Measurements from ENCODE around the gene S1PR2.
"Not testable (repeated sequence)": the region's sequence is repeated elsewhere in the genome, so short reads cannot be mapped to it uniquely, and the experiment has no call there.

The S1PR2 gene

DNA sequence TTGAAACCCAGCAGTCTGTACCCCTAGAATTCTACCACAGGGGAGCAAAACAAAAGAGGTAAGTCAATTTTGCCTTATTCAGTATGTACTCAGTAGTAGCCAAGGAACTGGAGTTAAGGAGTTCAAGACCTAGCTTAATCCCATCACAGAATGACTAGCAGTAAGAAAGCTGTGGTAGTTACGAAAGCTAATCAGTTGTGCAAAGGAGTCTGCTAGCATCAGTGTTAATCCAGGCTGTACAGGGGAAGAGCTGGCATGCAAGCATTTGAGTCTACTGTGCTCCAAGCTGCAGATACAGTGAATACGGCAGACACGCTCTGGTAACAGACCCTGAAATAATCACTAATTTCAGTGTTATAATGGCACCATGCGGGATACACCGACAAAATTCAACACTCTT, 41.1 kb downstream of the S1PR2 start:
- no peak for DNase-seq (ENCODE audit: low spot score)

GRCh38 chr19:10189616-10190015, 41.5 kb downstream of the S1PR2 start:
- no peak for DNase-seq (ENCODE audit: low spot score)

DNA sequence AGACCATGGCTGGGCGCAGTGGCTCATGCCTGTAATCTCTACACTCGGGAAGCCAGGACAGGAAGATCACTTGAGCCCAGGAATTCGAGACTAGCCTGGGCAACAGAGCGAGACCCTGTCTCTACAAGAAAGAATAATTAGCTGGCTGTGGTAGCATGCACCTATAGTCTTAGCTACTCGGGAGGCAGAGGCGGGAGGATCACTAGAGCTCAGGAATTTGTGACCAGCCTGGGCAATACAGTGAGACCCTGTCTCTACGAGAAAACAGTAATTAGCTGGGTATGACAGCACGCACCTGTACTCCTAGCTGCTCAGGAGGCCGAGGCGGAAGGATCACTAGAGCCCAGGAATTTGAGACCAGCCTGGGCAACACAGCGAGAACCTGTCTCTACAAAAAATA, 43.8 kb downstream of the S1PR2 start:
- DNase-seq (ENCODE audit: low spot score) = no peak

DNA sequence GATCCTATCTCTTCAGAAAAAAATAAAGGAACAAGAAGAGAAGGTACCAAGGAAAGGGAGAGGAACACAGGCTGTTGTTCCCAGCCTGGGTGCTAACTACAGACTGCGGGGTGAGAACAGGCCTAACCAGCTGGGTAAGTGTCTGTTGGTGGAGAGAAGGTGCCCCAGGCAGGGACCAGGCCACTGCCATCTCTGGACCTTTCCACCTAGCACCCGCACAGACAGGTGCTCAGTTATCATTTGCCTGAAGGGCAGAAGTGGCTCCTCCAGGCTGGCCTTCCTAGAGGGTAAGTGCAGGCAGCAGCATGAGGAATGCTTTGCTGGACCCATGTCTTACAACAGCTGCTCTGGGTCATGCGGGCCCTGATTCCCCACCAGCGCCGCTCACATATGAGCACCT, 46.5 kb downstream of the S1PR2 start:
- no peak for DNase-seq (ENCODE audit: low spot score)

DNA sequence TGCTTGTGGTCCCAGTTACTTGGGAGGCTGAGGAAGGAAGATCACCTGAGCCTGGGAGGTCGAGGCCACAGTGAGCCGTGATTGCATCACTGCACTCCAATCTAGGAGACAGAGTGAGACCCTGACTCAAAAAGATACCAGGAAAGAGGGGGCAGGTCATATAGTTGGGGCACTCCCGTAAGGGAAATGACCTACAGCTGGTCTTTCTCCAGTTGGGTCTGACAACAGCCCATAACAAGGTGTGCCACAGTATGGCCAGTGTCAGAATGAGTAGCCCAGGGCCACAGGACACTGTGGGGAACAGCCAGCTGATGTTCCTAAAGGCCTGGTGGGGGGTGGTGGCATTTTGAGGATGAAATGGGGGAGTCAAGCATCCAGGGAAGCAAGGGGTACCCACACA, 47.2 kb downstream of the S1PR2 start:
- DNase-seq (ENCODE audit: low spot score) = no peak

DNA sequence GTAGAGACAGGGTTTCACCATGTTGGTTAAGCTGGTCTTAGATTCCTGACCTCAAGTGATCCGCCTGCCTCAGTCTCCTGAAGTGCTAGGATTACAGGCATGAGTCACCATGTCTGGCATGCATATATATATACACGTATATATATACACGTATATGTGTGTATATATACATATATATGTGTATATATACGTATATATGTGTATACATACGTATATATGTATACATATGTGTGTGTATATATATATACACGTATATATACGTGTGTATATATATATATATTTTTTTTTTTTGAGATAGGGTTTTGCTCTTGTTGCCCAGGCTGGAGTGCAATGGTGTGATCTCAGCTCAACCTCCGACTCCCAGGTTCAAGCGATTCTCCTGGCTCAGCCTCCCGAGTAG, 48.3 kb downstream of the S1PR2 start:
- no peak for DNase-seq (ENCODE audit: low spot score)

DNA sequence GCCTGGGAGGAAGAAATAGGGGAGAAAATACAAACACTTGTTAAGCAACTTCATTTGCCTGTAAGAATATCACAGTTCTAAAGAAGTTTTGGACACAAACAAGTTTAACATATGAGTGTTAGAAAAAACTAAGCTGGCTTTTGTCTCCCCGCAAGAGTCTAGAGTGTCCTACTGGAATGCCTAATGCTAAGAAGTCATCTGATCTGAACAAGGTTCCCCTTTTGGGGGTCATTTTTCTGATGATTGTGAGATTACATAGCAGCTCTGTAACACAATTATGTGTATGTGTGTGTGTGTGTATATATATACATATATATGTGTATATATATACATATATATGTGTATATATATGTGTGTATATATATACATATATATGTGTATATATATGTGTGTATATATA, 49.1 kb downstream of the S1PR2 start:
- DNase-seq (ENCODE audit: low spot score) = no peak

GRCh38 chr19:10180459-10180858, 50.7 kb downstream of the S1PR2 start:
- DNase-seq (ENCODE audit: low spot score) = no peak

GRCh38 chr19:10180024-10180423, 51.1 kb downstream of the S1PR2 start:
- not testable (repeated sequence) for DNase-seq (ENCODE audit: low spot score)

- DNase-seq (ENCODE audit: low spot score) = no peak
Measured at GRCh38 chr19:10173527-10173926, 57.6 kb downstream of the S1PR2 start.
